Measurements from ENCODE around the gene KCNN3.

The KCNN3 gene

DNA sequence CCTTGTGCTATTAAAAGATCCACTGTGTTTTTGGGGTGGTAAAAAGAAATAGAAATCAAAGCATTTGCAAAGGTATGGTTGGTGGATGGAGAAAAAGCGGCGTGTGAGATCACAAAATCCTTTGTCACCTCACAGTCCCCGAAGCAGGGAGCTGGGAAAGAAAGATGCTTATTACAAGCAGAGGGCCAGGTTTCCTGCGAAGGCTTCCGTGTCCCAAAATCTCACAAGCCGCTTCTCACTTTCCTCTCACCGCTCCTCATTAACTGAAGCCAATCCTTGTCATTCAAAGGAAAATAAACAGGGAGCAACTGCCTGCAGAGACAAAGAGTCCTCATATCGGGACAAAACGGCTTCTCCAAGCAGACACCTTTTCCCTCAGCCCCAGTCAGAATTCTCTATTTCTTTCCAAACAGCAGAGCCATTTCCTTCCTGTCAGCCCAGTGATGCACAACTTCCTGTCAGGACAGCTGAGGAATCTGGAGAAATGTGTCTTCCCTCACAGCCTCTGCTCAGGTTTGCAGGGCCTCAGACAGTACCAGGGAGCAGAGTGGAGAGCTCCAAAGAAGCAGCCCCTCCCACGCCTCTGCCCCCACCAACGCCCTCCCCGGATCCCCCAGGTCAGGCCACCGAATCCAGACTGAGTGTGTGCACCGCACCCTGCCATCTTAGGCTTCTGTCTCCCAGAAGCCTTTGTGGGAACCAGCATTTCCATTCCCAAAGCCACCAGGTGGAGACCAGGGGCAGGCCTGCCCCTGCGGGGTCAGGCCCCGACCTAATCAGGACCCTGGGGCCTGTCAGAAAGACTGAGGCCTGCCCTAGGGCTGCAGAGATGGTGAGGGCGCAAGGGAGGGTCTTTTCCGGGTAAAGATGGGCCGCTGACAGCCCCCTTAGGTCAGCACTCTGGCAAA, 29.6 kb downstream of the KCNN3 start:
- no peak for DNase-seq

DNA sequence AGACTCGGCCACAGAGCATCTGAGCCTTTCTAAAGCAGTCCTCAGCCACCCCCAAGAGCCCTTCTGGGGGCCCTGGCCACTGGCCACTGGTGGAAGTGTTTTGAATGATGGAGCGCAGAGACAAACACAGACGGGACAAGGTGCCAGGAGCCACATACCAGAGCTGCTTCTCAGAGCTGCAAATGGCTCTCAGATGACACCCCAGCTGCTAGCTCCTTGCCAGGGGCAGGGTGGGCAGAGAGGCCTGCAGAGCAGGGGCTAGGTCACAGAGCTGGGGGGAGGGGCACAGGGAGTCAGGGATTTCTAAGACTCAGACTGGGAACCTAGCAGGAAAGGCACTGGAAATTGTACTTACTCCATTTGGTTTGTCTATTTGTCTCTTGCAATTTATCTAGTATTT, 30.4 kb downstream of the KCNN3 start:
- no peak for DNase-seq

DNA sequence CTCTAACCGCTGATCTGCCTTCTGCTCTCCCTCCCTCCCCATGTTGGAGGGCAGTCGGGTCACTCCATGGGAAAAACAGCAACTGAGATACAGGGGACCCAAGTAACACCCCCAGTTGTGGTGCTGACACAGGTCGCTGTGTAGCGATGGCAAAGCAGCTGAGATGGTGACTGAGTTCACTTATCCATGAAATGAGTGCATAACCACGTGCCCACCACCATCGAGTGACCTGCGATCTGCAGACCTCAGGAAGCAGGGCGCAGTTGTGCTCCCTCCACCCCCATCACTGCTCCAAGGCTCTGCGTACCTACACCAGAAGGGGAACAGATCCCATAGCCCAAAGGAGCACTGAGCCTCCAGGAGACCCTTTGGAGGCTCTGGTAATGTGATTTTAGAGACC, 31.1 kb downstream of the KCNN3 start:
- no peak for DNase-seq

DNA sequence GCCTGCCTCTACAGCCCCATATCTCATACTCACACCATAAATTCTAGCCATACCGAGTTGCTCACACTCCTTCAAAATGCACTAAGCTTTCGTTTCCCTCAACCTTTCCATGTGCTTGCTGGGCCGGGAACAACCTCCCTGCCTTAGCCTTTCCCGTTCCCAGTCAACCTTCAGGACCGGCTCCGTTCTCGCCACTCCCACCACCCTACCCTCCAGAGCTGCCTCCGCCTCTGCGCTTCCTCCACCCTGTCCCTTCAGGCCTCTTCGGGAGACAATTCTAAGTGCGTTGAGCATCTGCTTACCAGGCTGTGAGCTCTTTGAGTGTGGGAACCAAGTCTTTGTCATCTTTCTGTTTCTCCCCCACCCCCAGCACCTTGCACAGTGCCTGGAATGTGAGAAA, 31.6 kb downstream of the KCNN3 start:
- no peak for DNase-seq

DNA sequence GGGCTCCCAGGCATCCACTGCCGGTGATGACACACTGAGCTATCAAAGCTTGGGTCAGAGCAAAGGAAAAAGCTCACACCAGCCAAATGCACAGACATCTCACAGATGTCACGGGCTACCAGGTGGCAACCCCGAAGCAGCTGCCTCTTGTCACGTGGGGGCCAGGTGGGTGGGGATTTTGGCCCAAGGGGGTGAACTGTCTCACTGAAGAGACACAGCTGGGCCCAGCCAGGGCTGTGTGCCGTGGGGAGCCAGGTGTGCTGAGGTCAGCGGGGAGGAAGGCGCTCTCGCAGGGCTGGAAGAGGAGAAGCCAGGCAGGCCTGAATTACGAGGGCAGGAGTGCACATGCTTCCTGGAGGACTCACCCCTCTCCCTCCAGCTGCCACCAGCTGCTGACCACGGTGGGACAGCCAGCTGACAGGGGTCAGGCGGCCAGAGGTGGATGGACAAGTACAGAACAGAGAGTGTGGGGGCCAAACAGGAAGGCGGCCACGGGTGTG, 32.4 kb downstream of the KCNN3 start:
- DNase-seq: no peak

DNA sequence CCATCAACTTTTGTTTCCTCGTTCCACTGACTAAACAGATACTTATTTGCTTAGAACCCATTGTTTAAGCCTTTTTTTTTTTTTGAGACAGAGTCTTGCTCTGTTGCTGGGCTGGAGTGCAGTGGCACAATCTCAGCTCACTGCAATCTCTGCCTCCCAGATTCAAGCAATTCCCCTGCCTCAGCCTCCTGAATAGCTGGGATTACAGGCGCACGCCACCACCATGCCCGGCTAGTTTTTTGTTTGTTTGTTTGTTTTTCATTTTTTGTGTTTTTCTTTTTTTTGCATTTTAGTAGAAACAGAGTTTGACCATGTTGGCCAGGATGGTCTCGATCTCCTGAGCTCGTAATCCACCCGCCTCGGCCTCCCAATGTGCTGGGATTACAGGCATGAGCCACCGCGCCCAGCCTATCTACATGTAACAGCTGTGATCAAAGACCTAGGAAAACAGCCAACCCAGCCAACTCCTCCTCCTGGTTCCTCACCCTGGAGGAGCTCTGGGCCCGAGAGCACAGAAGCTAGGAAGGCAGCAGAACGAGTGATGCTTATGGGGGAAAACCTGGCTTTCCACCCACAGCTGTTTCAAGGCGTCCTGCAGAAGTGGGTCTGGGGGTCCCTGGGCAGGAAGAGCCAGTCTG, 32.9 kb downstream of the KCNN3 start:
- DNase-seq: no peak

DNA sequence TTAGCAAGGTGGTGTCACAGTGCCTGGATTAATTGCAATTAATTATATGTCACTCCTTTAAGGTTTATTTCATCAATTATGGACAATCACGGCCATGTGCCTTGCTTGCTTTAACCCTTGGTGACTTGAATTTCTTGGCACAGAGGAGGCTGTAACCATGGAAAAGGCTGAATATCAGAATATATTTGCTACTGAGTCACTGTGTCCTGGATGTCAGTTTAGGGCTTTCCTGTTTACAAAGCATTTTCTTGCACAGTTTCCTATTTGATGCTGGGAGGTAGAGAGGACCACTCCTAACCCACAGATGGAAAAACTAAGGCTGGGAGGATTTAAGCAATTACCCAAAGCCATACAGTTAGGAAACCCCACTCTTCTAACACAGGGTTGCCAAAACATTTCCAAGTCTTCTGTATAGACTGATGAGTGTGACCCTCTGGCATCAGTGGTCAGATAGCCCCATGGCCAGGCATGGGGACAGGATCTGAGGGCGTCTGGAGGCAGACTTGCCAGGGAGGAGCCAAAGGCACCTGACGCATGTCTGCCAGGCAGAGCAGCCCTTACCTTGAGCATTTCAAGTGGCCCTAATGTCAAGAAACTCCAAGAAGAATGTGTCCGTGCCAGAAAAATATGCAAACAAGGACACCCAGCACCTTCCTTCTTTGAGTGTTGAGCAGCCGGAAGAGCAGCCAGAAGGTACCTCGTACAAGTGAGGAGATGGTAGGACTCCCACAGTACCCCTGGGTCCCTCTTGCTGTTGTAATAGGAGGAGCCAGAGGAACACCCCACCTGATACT, 34.4 kb downstream of the KCNN3 start:
- no peak for DNase-seq

DNA sequence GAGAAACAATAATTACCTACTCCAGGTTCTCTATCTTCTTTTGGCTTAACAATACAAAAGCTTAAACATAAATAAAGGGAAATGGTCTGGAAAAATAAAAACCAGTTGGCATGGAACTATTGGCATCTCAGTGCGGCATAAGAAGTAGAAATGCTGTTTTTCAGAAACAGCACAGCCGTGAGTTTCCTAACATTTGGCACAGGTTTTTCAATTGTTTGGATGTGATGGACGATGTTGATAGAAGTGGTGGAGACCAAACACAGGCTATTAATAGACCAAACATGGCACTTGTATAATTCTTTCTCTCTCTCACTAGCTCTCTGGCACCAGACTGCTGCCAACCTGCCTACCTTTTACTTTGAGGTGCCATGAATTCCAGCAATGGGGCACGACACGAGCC, 36.2 kb downstream of the KCNN3 start:
- DNase-seq: no peak

DNA sequence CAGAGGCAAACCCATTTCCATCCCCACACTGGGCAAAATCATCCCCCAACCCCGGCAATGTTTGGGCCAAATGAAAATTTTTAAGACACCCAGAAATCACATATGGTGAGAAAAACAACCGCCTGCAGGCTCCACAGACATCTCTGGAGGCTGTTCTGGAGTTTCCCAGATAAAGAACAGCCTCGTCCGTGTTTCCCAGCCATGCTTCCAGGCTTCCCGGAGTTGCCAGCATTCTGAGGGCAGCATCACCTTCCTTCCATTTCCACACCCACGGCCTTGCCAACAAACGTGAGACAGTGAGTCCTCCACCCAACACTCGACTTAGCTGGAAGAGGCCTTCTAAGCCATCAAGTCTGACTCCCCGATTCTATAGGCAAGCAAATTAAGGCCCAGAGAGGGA, 36.9 kb downstream of the KCNN3 start:
- DNase-seq: no peak

DNA sequence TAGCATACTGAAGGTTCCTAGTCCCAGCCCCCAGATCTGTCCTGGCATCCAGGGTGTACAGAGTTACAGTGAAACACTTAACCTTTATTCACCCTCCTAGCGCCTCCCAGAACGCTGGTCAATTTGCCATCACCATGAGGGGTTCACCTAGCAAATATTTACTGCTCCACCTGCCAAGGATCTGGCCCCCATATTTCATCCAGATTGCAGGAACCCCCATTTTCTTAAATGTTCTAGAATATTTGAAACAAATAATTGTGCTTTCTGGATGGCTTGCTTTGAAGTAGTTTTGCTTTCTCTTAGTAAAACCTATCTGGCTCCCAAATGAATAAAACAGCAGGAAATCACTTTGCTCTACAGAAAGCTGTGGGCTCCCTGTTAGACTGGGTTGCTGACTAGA, 37.7 kb downstream of the KCNN3 start:
- no peak for DNase-seq

DNA sequence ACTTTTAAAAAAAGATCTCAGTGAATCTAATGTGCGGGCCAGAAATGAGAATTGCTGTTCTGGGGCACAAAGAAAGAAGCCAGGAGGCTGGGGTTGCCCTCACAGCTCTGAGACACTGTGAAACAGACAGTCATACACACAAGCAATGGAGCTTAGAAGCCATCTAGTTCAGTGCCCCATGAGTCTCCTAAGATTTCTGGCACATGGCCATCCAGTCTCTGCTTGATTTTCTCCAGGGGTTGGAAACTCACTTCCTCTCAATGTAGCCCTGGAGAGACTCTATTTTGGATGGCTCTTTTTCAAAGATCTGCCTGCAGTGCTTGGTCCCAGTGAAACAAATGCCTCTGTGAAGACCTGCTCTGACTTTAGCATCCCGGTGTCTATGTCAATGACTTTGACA, 38.6 kb downstream of the KCNN3 start:
- no peak for DNase-seq

DNA sequence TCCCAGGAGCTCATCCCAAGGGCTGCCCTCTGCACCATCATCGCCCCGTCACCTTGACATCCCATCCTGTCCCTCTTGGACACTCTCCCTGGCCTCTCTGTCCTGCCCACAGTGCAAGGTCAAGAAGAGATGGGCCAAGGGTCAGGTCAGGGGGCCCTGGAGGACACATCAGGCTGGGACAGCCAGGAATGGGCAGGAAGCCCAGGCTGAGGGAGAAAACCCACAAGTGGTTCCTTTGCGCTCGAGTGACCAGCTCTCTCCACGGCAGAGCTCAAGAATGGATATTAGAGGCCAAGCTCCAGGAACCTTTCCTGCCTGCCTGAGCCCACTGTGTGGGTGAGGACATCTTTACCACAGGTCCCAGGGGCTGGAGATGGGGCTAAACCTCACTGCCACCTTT, 41.0 kb downstream of the KCNN3 start:
- DNase-seq: no peak

DNA sequence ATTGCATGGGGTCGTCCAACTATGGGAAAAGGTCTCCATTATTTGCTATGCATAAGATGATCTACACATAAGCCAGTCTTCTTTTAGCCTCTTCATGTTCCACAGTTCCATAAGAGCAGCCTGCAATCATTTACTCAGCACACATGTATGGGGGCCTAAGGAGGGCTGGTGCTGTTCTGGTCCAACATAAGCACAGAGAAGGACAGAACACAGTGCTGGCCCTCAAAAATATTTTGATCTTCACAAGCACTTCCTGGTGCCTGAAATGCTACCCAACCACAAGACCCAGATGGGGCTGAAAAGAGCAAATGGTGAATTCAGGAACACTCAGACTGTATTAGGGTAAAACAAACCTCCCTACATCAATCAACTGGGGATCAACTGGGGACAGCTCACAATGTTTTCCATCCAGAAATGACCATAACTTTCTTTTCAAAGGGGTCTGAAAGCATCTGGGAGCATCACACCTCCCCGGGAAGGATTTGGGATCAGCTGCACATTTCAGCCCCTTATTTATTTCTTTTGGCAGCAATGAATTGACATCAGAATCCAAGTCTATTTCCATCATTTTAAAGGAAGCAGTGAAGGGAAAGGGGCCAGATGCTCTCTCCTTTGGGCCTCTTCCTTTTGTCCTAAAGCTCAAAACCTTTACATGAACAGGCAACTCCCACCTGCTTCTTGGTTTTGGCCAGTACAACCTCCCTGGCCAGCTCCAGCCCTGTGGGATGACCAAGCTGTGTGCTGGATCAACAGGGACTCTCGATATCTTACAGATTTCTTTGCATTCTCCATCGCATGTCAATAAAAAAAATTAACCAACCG, 45.7 kb downstream of the KCNN3 start:
- no peak for DNase-seq

DNA sequence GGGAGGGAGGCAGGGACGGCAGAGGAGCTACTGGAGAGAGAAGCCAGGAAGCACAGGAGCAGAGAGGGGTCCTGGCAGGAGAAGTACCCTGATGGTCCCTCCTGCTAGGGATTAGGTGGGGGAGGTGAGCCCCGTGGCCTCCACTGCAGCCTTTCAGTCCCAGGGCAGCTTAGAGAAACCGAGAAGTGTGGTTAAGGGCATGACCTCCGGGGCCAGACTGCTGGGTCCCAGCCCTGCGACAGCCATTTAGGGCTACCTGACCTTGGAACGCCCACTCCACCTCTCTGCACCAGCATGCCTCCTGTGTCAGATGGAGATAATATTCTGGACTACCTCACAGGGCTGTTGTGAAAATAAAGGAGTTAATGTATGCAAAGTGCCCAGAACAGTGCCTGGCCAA, 47.4 kb downstream of the KCNN3 start:
- no peak for DNase-seq

DNA sequence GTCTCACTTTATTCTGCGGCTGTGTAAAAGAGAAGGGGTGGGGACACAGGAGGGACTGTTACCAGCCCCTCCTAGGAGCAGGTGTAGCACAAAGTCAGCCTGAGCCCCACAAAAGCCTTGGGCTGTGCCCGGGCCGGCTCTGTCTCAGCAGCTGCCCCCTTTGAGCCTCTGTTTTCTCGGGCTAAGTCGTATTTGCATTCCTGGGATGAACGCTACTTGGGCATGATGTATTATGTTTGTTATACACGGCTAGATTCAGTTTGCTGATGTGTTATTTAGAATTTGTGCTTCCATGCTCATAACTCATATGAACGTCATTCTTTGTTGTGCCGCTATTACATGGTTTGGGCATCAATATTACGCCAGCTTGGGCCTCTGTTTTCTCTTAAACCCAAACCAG, 47.8 kb downstream of the KCNN3 start:
- DNase-seq: no peak

DNA sequence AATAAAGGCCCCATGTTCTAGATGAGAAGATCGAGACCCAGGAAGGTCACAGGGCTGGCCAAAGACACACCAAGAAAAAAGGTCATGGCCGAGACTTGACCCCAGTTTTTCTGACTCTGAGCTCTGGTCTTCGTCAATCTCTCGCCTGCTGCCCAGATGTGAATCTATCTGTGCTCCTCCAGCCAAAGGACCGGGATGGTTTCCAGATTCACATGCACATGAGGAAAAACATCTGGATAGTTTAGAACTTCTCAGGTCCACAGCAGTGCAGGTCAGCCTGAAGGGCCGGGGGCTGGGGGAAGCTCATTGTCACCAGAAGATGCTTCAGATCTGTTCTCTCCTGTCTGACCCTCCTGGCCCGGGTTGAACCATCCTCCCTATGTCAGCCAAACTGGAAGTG, 49.0 kb downstream of the KCNN3 start:
- DNase-seq: no peak

DNA sequence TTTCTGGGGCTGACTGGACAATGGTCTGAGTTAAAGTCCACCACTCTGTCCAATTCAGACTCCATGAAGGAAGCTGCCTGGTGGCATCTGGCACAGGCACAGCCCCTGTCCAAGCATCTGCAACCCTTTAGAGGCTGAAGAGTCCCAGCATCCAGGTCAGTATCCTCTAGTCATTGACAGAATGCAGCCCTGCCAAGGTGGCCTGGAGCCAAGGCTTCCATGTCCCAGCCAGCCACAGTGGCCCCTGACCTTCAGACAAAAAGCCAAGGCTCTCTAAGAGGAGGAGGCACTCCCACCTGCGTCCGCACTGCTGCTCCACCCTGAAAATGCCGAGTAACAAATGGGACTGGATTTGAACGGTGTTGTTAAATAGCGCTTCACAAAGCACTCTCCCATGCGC, 49.4 kb downstream of the KCNN3 start:
- DNase-seq: no peak

DNA sequence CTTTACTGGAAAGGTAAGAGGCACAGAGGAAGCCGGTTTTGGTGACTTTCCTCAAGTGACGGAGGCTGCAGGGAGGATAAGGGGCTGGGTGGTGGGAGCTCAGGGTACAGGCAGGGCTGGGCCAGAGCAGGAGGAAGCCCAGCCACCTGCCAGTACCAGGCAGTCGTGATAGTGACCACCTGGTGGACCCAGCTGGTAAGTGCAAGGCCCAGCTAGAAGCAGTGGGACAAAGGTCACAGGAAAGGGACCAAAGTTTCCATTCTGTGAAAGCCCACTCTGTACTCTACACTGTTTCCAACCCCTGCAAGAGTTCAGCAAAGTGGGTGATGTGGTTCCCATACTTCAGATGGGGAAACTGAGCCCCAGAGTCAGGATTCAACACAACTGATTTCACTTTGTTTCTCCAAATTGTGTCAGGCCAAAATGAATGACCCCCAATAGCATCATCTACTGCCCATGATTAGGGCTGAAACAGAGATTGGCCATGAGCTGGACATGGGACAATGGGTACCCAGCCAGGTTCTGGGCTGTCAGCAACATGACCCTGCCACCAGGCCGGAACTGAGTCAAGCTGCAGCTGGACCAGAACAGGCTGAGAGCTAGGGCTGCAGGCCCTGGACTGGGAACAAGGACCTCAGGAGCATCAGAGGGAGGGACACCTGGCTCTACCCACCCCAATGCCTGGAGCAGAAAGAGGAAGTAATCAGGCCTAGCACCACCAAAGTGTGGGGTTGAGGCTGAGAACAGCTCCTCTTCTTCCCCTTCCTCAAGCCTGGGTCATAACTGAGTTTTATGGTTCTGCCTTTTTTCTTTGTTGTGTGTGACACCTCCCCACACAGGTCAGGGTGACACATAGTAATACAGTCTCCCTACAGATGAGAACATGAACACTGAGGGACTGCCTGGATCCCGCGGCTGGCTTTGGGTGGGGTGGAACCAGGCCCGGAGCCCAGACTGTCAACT, 50.2 kb downstream of the KCNN3 start:
- peak; percentile 20 for DNase-seq

DNA sequence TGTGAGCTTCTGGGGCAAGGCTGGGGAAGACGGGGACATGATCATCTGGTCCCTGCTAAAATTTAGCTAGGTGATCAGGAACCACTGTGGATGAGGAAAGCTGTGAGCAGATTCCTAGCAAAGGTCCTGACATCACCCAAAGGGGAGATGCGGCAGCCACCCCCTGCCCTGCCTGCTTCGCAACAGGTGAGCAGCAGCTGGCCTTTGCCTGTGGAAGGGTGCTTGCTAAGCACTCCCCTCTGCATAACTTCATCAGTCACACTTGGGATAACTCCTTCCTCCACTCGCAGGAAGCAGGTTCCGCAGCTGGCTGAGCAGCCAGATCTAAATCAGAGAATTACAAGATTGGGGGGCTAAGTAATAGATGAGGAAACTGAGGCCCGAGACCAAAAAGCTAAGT, 51.2 kb downstream of the KCNN3 start:
- DNase-seq: no peak

DNA sequence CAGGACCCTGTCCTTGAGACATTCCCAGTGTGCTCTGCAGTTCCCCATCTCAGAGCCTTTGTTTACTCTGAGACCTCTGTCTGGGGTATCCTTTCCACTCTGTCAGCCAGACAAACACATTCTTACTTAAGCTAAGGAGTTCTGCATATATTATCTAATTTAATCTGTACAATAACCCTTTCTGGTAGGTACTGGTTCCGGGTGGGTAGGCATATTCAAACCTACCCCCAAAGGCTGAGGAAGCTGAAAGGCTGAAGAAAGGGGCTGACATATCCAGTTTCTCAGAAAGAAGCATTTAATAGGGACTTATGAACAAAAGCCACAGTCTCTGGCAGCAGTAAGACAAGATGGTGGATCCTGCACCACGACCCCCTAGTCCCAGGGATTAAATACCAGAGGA, 53.1 kb downstream of the KCNN3 start:
- DNase-seq: no peak

DNA sequence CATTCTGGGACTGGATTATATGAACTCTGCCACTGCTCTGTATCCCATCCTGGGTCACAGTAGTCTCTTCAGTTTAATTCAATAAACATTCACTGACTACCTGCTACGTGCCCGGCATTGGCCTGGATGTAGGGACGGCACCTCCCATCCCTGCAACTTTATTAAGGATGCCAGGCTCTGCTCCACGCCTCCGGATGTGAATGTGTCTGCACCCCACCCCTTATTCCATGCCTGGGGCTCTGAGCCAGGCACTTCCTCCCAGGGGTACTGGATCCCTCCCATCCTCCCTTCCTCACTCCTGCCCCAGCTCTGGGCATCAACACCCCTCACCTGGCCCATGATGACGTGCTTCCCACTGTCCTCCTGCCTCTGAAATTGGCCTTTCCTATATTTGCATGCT, 53.7 kb downstream of the KCNN3 start:
- no peak for DNase-seq

All from CD4-positive, alpha-beta T cell treated with Interleukin-10 for 1 hour (primary cell).